RWPE2 (cell line): Measurements from ENCODE around the gene CROCC2.

Experiments used
- ATAC-seq: fragments of 200-7000 bp; cut with Tn5 transposase; 3 replicates; pipeline ENCODE4 v1.9.1; 2021; ENCODE audit warnings: low read depth
- DNase-seq: peaks from one replicate; pipeline ENCODE4 v3.0.0-alpha.2; 2020; ENCODE audit warnings: low spot score
- H3K27ac ChIP-seq: fragments of 450-650 bp; 2 replicates; pipeline ENCODE4 v1.5.1; 2017; ENCODE audit warnings: mild to moderate bottlenecking; ENCODE audit not compliant: poor library complexity, severe bottlenecking
- H3K27me3 ChIP-seq: fragments of 250-450 bp; sonication (Bioruptor Pico); 2 replicates; pipeline ENCODE4 v1.5.1; 2021; ENCODE audit warnings: mild to moderate bottlenecking, moderate library complexity; ENCODE audit not compliant: insufficient read depth, poor library complexity, severe bottlenecking
- H3K36me3 ChIP-seq: fragments of 250-450 bp; sonication (Bioruptor Pico); 2 replicates; pipeline ENCODE4 v1.5.1; 2020; ENCODE audit warnings: low read depth, mild to moderate bottlenecking, moderate library complexity
- H3K4me1 ChIP-seq: fragments of 250-450 bp; sonication (Bioruptor Pico); 2 replicates; pipeline ENCODE4 v1.5.1; 2021; ENCODE audit warnings: mild to moderate bottlenecking, moderate library complexity; ENCODE audit not compliant: insufficient read depth, poor library complexity, severe bottlenecking
- H3K4me3 ChIP-seq: fragments of 250-450 bp; sonication (Bioruptor Pico); 2 replicates; pipeline ENCODE4 v1.5.1; 2021; ENCODE audit warnings: mild to moderate bottlenecking, moderate library complexity; ENCODE audit not compliant: severe bottlenecking
- H3K9me3 ChIP-seq: fragments of 250-450 bp; sonication (Bioruptor Pico); 2 replicates; pipeline ENCODE4 v1.5.1; 2021; ENCODE audit warnings: mild to moderate bottlenecking, moderate library complexity; ENCODE audit not compliant: severe bottlenecking
- CTCF ChIP-seq: fragments of 450-650 bp; IDR thresholded peaks from one replicate; pipeline ENCODE4 v1.5.1; 2017; ENCODE audit warnings: mild to moderate bottlenecking, moderate library complexity; ENCODE audit not compliant: poor library complexity, severe bottlenecking

Gene CROCC2

GRCh38 chr2:240956171-240956934, 50.2 kb downstream of the CROCC2 start:
- H3K27me3 ChIP-seq, result no peaks in the 10 kb centered on the region
- DNase-seq, result no peak
- no peak for TF ChIP-seq CTCF

GRCh38 chr2:240956935-240957655, 51.0 kb downstream of the CROCC2 start:
- Histone ChIP-seq H3K27me3 (no peaks in the 10 kb centered on the region), H3K9me3 (no peaks in the 10 kb centered on the region), H3K4me3 (no peak overlapping the region), H3K36me3 (no peaks in the 10 kb centered on the region), H3K27ac (no peak overlapping the region), H3K4me1 (no peaks in the 10 kb centered on the region)
- ATAC-seq (no peak), DNase-seq (no peak)
- TF ChIP-seq CTCF, result no peak

More at GRCh38 chr2:240956171-240956934, 50.2 kb downstream of the CROCC2 start:
- Histone ChIP-seq H3K27ac (no peak overlapping the region), H3K4me1 (no peaks in the 10 kb centered on the region), H3K9me3 (no peaks in the 10 kb centered on the region), H3K36me3 (no peaks in the 10 kb centered on the region), H3K4me3 (no peak overlapping the region)
- ATAC-seq, result no peak

- Histone ChIP-seq H3K36me3 (no peaks in the 10 kb centered on the region), H3K27ac (no peak overlapping the region), H3K4me3 (no peak overlapping the region), H3K27me3 (no peaks in the 10 kb centered on the region), H3K4me1 (no peaks in the 10 kb centered on the region), H3K9me3 (no peaks in the 10 kb centered on the region)
- ATAC-seq, result no peak
- DNase-seq, result no peak
- TF ChIP-seq CTCF, result no peak
These were observed 51.7 kb downstream of the CROCC2 start for GRCh38 chr2:240957656-240958365.

GRCh38 chr2:240958366-240959213, 52.5 kb downstream of the CROCC2 start:
- ATAC-seq, result no peak
- no peak overlapping the region for H3K4me3 ChIP-seq
- H3K27me3 ChIP-seq, result no peaks in the 10 kb centered on the region
- TF ChIP-seq CTCF, result no peak
- no peak overlapping the region for H3K27ac ChIP-seq
- no peaks in the 10 kb centered on the region for H3K9me3 ChIP-seq
- no peaks in the 10 kb centered on the region for H3K4me1 ChIP-seq
- no peak for DNase-seq
- no peaks in the 10 kb centered on the region for H3K36me3 ChIP-seq
